ENCODE measurements around the gene NINJ2.

DNA sequence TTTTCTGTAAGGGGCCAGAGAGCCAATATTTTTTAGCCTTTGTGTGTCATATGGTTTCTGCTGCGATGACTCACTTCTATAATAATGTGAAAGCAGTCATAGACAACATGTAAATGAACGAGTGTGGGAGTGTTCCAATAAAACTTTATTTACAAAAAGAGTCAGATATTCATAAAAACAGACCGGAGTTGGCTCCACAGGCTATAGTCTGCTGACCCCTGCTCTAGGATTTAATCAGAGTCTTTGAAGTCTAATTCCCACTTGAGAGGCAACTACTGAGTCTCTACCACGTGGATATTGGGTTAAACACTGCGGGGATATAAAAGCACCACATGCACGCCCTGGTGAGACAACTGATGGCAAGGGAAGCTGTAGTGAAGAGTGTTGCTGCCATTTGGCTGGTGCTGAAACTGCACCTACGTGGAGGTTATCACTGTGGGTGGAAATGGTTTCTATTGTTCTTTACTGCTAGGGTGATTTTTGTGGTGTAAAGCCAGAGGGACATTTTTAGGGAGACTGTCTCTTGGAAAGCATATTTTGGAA is 3.6 kb upstream of the NINJ2 start:
- TF ChIP-seq, protein P1, sequence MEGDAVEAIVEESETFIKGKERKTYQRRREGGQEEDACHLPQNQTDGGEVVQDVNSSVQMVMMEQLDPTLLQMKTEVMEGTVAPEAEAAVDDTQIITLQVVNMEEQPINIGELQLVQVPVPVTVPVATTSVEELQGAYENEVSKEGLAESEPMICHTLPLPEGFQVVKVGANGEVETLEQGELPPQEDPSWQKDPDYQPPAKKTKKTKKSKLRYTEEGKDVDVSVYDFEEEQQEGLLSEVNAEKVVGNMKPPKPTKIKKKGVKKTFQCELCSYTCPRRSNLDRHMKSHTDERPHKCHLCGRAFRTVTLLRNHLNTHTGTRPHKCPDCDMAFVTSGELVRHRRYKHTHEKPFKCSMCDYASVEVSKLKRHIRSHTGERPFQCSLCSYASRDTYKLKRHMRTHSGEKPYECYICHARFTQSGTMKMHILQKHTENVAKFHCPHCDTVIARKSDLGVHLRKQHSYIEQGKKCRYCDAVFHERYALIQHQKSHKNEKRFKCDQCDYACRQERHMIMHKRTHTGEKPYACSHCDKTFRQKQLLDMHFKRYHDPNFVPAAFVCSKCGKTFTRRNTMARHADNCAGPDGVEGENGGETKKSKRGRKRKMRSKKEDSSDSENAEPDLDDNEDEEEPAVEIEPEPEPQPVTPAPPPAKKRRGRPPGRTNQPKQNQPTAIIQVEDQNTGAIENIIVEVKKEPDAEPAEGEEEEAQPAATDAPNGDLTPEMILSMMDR (IDR thresholded peaks at IDR 0.05 in 2 of 3, conservative IDR thresholded peaks at IDR 0.05 in 1 of 3; ENCODE audit: control insufficient read depth in 2 of 3, extremely low read depth in 1 of 3, insufficient read depth in 1 of 3, low read depth in 3 of 3, low read length in 3 of 3), result no peak
- TF ChIP-seq NRF1 (conservative IDR thresholded peaks at IDR 0.05; ENCODE audit: low read depth, low read length) (no peak), POLR2A (IDR thresholded peaks at IDR 0.05; ENCODE audit: low read depth, low read length) (peak; percentile 59), SPI1 (IDR thresholded peaks at IDR 0.05; ENCODE audit: borderline replicate concordance, insufficient read depth, low read depth, low read length) (no peak), GATAD2B (conservative IDR thresholded peaks at IDR 0.05; ENCODE audit: low read depth) (no peak)

All from GM12878 (cell line).